GM13976 (cell line): Measurements from ENCODE around the gene GSK3B.
A peak's percentile ranks its signal among the peaks of the same experiment; 100 is the strongest.

Source experiments
- DNase-seq: peaks from one replicate; pipeline ENCODE4 v3.0.0; 2012; ENCODE audit warnings: low spot score
- in situ Hi-C: fragments of 300-500 bp; cut with MboI; formaldehyde crosslinking; loops from one replicate; pipeline ENCODE4 v1.12.0; 2022; ENCODE audit warnings: low sequenced_read_pairs, mixed read lengths, inconsistent platforms; ENCODE audit not compliant: unreplicated experiment
- TF ChIP-seq, protein P1 (sequence below): IDR thresholded peaks from 2 replicates; pipeline ENCODE4 v1.5.1; 2012; ENCODE audit warnings: borderline replicate concordance, mild to moderate bottlenecking; ENCODE audit not compliant: insufficient read depth; ENCODE audit errors: extremely low read depth, missing control alignments, control extremely low read depth

Gene GSK3B

DNA sequence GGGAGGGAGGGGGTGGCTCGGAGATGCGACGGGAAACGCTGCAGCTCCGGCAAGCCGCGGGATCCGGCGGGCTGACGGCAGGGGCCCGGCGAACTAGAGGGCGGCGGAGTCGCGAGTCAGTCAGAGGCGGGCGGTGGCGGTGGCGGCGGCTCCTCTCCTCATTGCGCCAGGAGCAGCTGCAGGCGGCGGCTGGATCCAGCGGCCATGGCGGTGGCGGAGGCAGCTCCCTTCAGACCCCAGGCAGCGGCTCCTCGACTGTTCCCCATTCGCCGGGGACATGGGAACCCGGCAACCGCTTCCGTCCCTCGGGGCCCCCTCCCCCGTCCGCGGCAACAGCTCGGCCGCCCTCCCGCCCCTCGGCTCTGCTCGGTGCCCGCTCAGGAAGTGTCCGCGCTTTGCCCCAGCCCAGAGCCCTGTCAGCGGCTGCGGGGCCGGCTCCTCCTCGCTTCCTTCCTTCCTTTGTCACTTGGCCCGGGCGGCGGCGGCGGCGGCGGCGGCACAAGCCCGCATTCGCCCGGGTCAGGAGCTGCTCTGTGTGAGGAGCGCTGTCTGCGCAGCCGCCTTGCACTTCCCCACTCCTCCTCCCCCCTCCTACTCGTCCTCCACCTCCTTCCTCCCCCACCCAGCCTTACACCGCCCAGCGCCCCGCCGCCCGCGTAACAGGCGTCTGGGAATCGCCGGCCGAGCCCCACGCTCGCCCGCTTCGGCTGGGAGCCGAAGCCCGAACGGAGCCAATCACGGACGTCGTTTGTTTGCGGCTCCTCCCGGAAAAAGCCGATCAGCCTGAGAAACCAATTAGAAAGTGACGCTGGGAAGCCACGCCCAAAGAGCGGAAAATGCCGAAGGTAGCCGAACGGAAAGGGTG, at the start of gene GSK3B:
TSS of gene GSK3B (minus strand) at position 537 of the 865 bp plus-strand sequence. CDS start 1,013 bp downstream, outside the sequence.
- TF ChIP-seq, protein P1, sequence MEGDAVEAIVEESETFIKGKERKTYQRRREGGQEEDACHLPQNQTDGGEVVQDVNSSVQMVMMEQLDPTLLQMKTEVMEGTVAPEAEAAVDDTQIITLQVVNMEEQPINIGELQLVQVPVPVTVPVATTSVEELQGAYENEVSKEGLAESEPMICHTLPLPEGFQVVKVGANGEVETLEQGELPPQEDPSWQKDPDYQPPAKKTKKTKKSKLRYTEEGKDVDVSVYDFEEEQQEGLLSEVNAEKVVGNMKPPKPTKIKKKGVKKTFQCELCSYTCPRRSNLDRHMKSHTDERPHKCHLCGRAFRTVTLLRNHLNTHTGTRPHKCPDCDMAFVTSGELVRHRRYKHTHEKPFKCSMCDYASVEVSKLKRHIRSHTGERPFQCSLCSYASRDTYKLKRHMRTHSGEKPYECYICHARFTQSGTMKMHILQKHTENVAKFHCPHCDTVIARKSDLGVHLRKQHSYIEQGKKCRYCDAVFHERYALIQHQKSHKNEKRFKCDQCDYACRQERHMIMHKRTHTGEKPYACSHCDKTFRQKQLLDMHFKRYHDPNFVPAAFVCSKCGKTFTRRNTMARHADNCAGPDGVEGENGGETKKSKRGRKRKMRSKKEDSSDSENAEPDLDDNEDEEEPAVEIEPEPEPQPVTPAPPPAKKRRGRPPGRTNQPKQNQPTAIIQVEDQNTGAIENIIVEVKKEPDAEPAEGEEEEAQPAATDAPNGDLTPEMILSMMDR, result no peak
- peak; percentile 70 for DNase-seq
- in situ Hi-C loops, result loop anchor here (25.0 kb wide), 1 partner anchor 507 kb away; the partner anchor contains the start of genes ADPRH and PLA1A

DNA sequence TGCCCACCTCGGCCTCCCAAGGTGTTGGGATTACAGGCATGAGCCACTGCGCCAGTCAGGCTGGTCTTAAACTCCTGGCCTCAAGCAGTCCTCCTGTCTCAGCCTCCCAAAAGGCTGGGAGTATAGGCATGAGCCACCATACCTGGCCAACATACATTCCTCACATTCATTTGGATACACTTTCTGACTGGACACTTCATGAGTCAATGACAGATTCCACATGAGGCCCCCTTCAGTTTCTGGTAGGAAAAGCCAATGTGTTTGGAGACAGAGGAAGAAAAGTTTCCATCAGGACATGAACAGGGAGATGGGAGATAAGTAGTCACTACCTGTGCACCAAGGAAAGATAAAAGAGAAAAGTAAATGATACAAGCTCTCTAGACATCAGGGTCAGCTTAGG, 49.4 kb upstream of the GSK3B start:
- DNase-seq, result no peak
- in situ Hi-C loops, result no loop called here
- TF ChIP-seq, protein P1, result no peak

DNA sequence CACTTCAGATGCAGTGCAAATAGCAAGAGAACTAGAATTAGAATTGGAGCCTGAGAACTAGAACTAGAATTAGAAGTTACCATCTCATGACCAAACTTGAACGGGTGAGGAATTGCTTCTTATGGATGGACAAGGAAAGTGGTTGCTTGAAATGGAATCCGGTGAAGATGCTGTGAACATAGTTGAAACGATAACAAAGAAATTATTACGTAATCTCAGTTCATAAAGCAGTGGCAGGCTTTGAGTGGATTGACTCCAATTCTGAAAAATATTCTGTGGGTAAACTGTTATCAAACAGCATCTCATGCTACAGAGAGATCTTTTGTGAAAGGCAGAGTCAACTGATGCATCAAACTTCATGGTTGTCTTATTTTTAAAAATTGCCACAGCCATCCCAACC, 48.0 kb upstream of the GSK3B start:
- no peak for DNase-seq
- in situ Hi-C loops, result no loop called here
- TF ChIP-seq, protein P1, result no peak

- TF ChIP-seq, protein P1, result no peak
- DNase-seq, result no peak
- in situ Hi-C loops, result no loop called here
Observed at GRCh38 chr3:120140098-120140742, 46.0 kb upstream of the GSK3B start.

DNA sequence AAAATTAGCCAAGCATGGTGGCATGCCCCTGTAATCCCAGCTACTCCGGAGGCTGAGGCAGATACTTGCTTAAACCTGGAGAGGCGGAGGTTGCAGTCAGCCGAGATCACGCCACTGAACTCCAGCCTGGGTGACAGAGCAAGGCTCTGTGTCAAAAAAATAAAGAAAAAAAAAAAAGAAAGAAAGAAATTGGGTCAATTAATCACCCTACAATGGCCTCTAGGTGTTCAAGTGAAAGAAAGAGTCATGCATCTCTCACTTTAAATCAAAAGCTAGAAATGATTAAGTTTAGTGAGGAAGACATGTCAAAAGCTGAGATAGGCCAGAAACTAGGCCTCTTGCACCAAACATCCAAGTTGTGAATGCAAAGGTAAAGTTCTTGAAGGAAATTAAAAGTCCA, 44.9 kb upstream of the GSK3B start:
- TF ChIP-seq, protein P1, result no peak
- in situ Hi-C loops, result no loop called here
- DNase-seq, result no peak

DNA sequence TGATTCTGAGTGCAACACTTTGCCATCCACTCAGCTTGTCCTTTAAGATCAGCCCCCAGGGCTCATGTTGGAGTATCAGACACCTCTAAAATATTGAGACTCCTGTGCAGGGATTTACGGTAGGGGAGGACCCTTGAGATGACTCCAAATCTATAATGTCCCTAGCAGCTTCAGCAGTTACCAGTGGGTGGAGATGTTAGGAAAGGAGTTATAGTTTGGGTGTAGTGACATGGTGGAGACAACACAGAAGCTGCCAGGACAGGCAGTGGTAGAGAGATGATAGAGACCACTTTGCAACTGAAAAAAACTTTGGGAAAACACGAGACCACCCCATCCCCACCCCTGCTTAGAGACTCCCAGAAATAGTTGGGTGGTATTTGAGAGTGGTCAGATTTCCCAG, 43.3 kb upstream of the GSK3B start:
- in situ Hi-C loops, result no loop called here
- TF ChIP-seq, protein P1, result no peak
- DNase-seq, result no peak
